Left colon (tissue), 2 donors: ENCODE data around the gene CNTFR. TPM values are rescaled to one million over a fixed set of nuclear protein-coding genes. Genes with fewer than 3 reads are reported as not detected.
A peak's percentile ranks its signal among the peaks of the same experiment; 100 is the strongest.

Experiments used
- ATAC-seq: fragments of 200-7000 bp; cut with Tn5 transposase; one replicate; pipeline ENCODE4 v1.9.1; 2020; ENCODE audit warnings: mild to moderate bottlenecking, moderate library complexity
- DNase-seq, 2 donors: peaks; one replicate each; pipeline ENCODE4 v3.0.0-alpha.2; 2020
- intact Hi-C, 2 donors: fragments of 100-400 bp; cut with DNase I in 1 of 2; cut with micrococcal nuclease in 1 of 2; formaldehyde crosslinking; loops; one replicate each; pipeline versions ENCODE4 v1.11.2 to v1.14.0; 2022; cut with DNase I, micrococcal nuclease
- total RNA-seq, 2 donors: library from RNA; stranded (reverse); fragmentation: NEBNext Ultra II Directional; extraction: Animal tissue kit (Norgen Biotek cat#: 25700); gene quantifications; one replicate each; pipeline ENCODE4 v1.2.1, GENCODE V29; 2021
- donor health status: DM: no; HTN: no; CAD: no.
- donor health status: DM: yes; HTN: yes; CAD: no.

Gene CNTFR
- total RNA-seq, 2 donors from 2014 or later, result 6.4 to 13.1 TPM

- ATAC-seq (peak; percentile 10), DNase-seq (peak; percentile 39)
- intact Hi-C loops, result loop anchor here in 1 of 2 donors (5.0 to 10.0 kb wide), 2 partner anchors 46 to 178 kb away; no protein-coding TSS in a partner anchor
Measured at GRCh38 chr9:34592895-34593601, 3.5 kb upstream of the CNTFR start.

GRCh38 chr9:34591917-34592866, 2.7 kb upstream of the CNTFR start:
- intact Hi-C loops, result loop anchor here in 1 of 2 donors (5.0 to 10.0 kb wide), 2 partner anchors 45 to 177 kb away; no protein-coding TSS in a partner anchor
- ATAC-seq (no peak), DNase-seq (peak in 1 of 2 donors; percentile 15)

GRCh38 chr9:34591248-34591916, 1.9 kb upstream of the CNTFR start:
- DNase-seq, result peak; percentile 74 to 90
- peak; percentile 83 for ATAC-seq
- intact Hi-C loops, result loop anchor here in 1 of 2 donors (5.0 to 10.0 kb wide), 2 partner anchors 44 to 177 kb away; no protein-coding TSS in a partner anchor

GRCh38 chr9:34590381-34591247, 1.1 kb upstream of the CNTFR start:
- ATAC-seq, result peak; percentile 75
- intact Hi-C loops, result loop anchor here in 1 of 2 donors (5.0 to 10.0 kb wide), 2 partner anchors 43 to 176 kb away; no protein-coding TSS in a partner anchor
- DNase-seq, result peak; percentile 41 to 57

GRCh38 chr9:34588671-34589635, 571 bp downstream of the CNTFR start:
- DNase-seq (no peak), ATAC-seq (no peak)
- intact Hi-C loops, result no loop called here

GRCh38 chr9:34587271-34587670, 2.3 kb downstream of the CNTFR start:
- intact Hi-C loops, result no loop called here
- ATAC-seq, result no peak
- no peak for DNase-seq

- ATAC-seq (no peak), DNase-seq (no peak)
- intact Hi-C loops, result no loop called here
Measured at GRCh38 chr9:34585946-34586669, 3.4 kb downstream of the CNTFR start.

- intact Hi-C loops, result no loop called here
- ATAC-seq, result no peak
- no peak for DNase-seq
Measured at GRCh38 chr9:34584970-34585369, 4.6 kb downstream of the CNTFR start.

GRCh38 chr9:34582787-34583186, 6.7 kb downstream of the CNTFR start:
- intact Hi-C loops, result no loop called here
- no peak for DNase-seq
- ATAC-seq, result no peak

GRCh38 chr9:34581318-34581717, 8.2 kb downstream of the CNTFR start:
- intact Hi-C loops, result no loop called here
- DNase-seq (no peak), ATAC-seq (peak; percentile 73)

GRCh38 chr9:34580358-34580757, 9.2 kb downstream of the CNTFR start:
- DNase-seq (no peak), ATAC-seq (no peak)
- intact Hi-C loops, result no loop called here

GRCh38 chr9:34579808-34580163, 9.7 kb downstream of the CNTFR start:
- intact Hi-C loops, result no loop called here
- DNase-seq (no peak), ATAC-seq (no peak)

GRCh38 chr9:34579104-34579807, 10.3 kb downstream of the CNTFR start:
- intact Hi-C loops, result no loop called here
- ATAC-seq (no peak), DNase-seq (no peak)

- ATAC-seq (peak; percentile 16), DNase-seq (peak in 1 of 2 donors; percentile 28)
- intact Hi-C loops, result no loop called here
Measured at GRCh38 chr9:34578241-34579103, 11.1 kb downstream of the CNTFR start.
